Right forelimb (tissue), 1 donor: ENCODE measurements around the gene KIFC1.
"Not testable (repeated sequence)": the region's sequence is repeated elsewhere in the genome, so short reads cannot be mapped to it uniquely, and the experiment has no call there.

Source experiments
- DNase-seq: peaks from one replicate; pipeline ENCODE4 v3.0.0-alpha.2; 2018

The KIFC1 gene

GRCh38 chr6:33377171-33377570, 14.5 kb upstream of the KIFC1 start:
- DNase-seq, result no peak

- not testable (repeated sequence) for DNase-seq
Measured at GRCh38 chr6:33379184-33379583, 12.4 kb upstream of the KIFC1 start.

GRCh38 chr6:33380272-33380981, 11.2 kb upstream of the KIFC1 start:
- DNase-seq, result no peak

GRCh38 chr6:33383427-33384185, 8.0 kb upstream of the KIFC1 start:
- no peak for DNase-seq

GRCh38 chr6:33384581-33385020, 7.0 kb upstream of the KIFC1 start:
- DNase-seq, result no peak

GRCh38 chr6:33390173-33390572, 1.4 kb upstream of the KIFC1 start:
- DNase-seq, result no peak

GRCh38 chr6:33390767-33391277, 801 bp upstream of the KIFC1 start:
- no peak for DNase-seq

- no peak for DNase-seq
Measured at GRCh38 chr6:33391922-33392594, 435 bp downstream of the KIFC1 start.

- DNase-seq, result no peak
Measured at GRCh38 chr6:33392595-33392948, 949 bp downstream of the KIFC1 start.

GRCh38 chr6:33392979-33393378, 1.4 kb downstream of the KIFC1 start:
- DNase-seq, result no peak

- DNase-seq, result no peak
Measured at GRCh38 chr6:33397541-33397940, 5.9 kb downstream of the KIFC1 start.

GRCh38 chr6:33398601-33399000, 7.0 kb downstream of the KIFC1 start:
- DNase-seq, result not testable (repeated sequence)

- not testable (repeated sequence) for DNase-seq
Measured at GRCh38 chr6:33399881-33400280, 8.3 kb downstream of the KIFC1 start.

- no peak for DNase-seq
Measured at GRCh38 chr6:33404884-33405283, 13.3 kb downstream of the KIFC1 start.

GRCh38 chr6:33405386-33405940, 13.8 kb downstream of the KIFC1 start:
- DNase-seq, result no peak

GRCh38 chr6:33406126-33406525, 14.5 kb downstream of the KIFC1 start:
- no peak for DNase-seq

- DNase-seq, result no peak
Measured at GRCh38 chr6:33407132-33407718, 15.6 kb downstream of the KIFC1 start.

- peak; percentile 99 for DNase-seq
Measured at GRCh38 chr6:33410050-33410710, 18.6 kb downstream of the KIFC1 start.

- DNase-seq, result peak; percentile 78
Measured at GRCh38 chr6:33410711-33411631, 19.3 kb downstream of the KIFC1 start, which contains the start of gene PHF1. Gene PHF1, plus strand, starts transcription at chr6:33411014. Its CDS starts 1,250 bp downstream, at chr6:33412264.

GRCh38 chr6:33411632-33412005, 20.0 kb downstream of the KIFC1 start:
- no peak for DNase-seq
